Muscle of arm (tissue), 14 donors: ENCODE data around the gene CAPZA1. TPM values are rescaled to one million over a fixed set of nuclear protein-coding genes. Genes with fewer than 3 reads are reported as not detected.

ENCODE experiments used
- DNase-seq: peaks from one replicate; pipeline ENCODE4 v3.0.0-alpha.2; 2013
- long read RNA-seq, 11 donors: transcript quantifications; one replicate each; lab custom pipeline, GENCODE V29; 2026
- polyA plus RNA-seq, 12 donors: library from polyadenylated mRNA; unstranded; fragments of 120-200 nt; gene quantifications; one replicate each; pipeline ENCODE4 v1.2.1, GENCODE V29; 2013; ENCODE audit not compliant: insufficient read length in 12 of 12

The CAPZA1 gene
- 100 to 1,000 TPM in 5 of 12 donors, 10 to 100 TPM in 7; 61.4 to 947 (median 94.0) TPM for polyA plus RNA-seq
- long read RNA-seq, donor 1, transcript CAPZA1-201 (10 exons, 3,020 nt) = major isoform, 36 of 52 reads
- long read RNA-seq, donor 1, partial matches to known transcripts = 12 of 52 reads
- long read RNA-seq, donor 1, other reads (novel, unspliced or antisense) = 0 of 52 reads
- long read RNA-seq, donor 2, transcript CAPZA1-201 (10 exons, 3,020 nt) = major isoform, 36 of 96 reads
- long read RNA-seq, donor 2, partial matches to known transcripts = 59 of 96 reads
- long read RNA-seq, donor 2, other reads (novel, unspliced or antisense) = 0 of 96 reads
- long read RNA-seq, donor 3, transcript CAPZA1-201 (10 exons, 3,020 nt) = major isoform, 10 of 15 reads
- long read RNA-seq, donor 3, partial matches to known transcripts = 5 of 15 reads
- long read RNA-seq, donor 3, other reads (novel, unspliced or antisense) = 0 of 15 reads
- long read RNA-seq, donor 4, transcript CAPZA1-201 (10 exons, 3,020 nt) = major isoform, 11 of 40 reads
- long read RNA-seq, donor 4, partial matches to known transcripts = 29 of 40 reads
- long read RNA-seq, donor 4, other reads (novel, unspliced or antisense) = 0 of 40 reads
- long read RNA-seq, donor 5, transcript CAPZA1-201 (10 exons, 3,020 nt) = major isoform, 32 of 35 reads
- long read RNA-seq, donor 5, partial matches to known transcripts = 0 of 35 reads
- long read RNA-seq, donor 5, other reads (novel, unspliced or antisense) = 0 of 35 reads
- long read RNA-seq, donor 6, transcript CAPZA1-201 (10 exons, 3,020 nt) = major isoform, 23 of 27 reads
- long read RNA-seq, donor 6, partial matches to known transcripts = 0 of 27 reads
- long read RNA-seq, donor 6, other reads (novel, unspliced or antisense) = 0 of 27 reads
- long read RNA-seq, donor 7, transcript CAPZA1-201 (10 exons, 3,020 nt) = major isoform, 14 of 16 reads
- long read RNA-seq, donor 7, partial matches to known transcripts = 0 of 16 reads
- long read RNA-seq, donor 7, other reads (novel, unspliced or antisense) = 0 of 16 reads
- long read RNA-seq, donor 8, transcript CAPZA1-201 (10 exons, 3,020 nt) = major isoform, 41 of 193 reads
- long read RNA-seq, donor 8, partial matches to known transcripts = 148 of 193 reads
- long read RNA-seq, donor 8, other reads (novel, unspliced or antisense) = 0 of 193 reads
- long read RNA-seq, donor 9, transcript CAPZA1-201 (10 exons, 3,020 nt) = major isoform, 13 of 33 reads
- long read RNA-seq, donor 9, partial matches to known transcripts = 20 of 33 reads
- long read RNA-seq, donor 9, other reads (novel, unspliced or antisense) = 0 of 33 reads
- long read RNA-seq, donor 10, transcript CAPZA1-201 (10 exons, 3,020 nt) = major isoform, 17 of 19 reads
- long read RNA-seq, donor 10, partial matches to known transcripts = 0 of 19 reads
- long read RNA-seq, donor 10, other reads (novel, unspliced or antisense) = 0 of 19 reads
- long read RNA-seq, donor 11, transcript CAPZA1-201 (10 exons, 3,020 nt) = major isoform, 38 of 144 reads
- long read RNA-seq, donor 11, partial matches to known transcripts = 105 of 144 reads
- long read RNA-seq, donor 11, other reads (novel, unspliced or antisense) = 0 of 144 reads

- DNase-seq = peak; percentile 96
Observed at GRCh38 chr1:112619518-112620376, at the start of gene CAPZA1. Gene CAPZA1, plus strand, starts transcription at chr1:112619832. Its CDS starts 13 bp downstream, at chr1:112619845.

- DNase-seq = no peak
Observed at GRCh38 chr1:112575154-112575804, 44.4 kb upstream of the CAPZA1 start.

GRCh38 chr1:112576240-112576639, 43.4 kb upstream of the CAPZA1 start:
- DNase-seq = no peak

GRCh38 chr1:112579801-112580510, 39.7 kb upstream of the CAPZA1 start:
- DNase-seq = peak; percentile 1

GRCh38 chr1:112581586-112582192, 37.9 kb upstream of the CAPZA1 start:
- DNase-seq = no peak

- peak; percentile 1 for DNase-seq
Observed at GRCh38 chr1:112583366-112583765, 36.3 kb upstream of the CAPZA1 start.

- no peak for DNase-seq
Observed at GRCh38 chr1:112589766-112590165, 29.9 kb upstream of the CAPZA1 start.

- no peak for DNase-seq
Observed at GRCh38 chr1:112594208-112594876, 25.3 kb upstream of the CAPZA1 start.

GRCh38 chr1:112599477-112599876, 20.2 kb upstream of the CAPZA1 start:
- DNase-seq = no peak

- DNase-seq = no peak
Observed at GRCh38 chr1:112603012-112603411, 16.6 kb upstream of the CAPZA1 start.

GRCh38 chr1:112603541-112603940, 16.1 kb upstream of the CAPZA1 start:
- no peak for DNase-seq

- DNase-seq = no peak
Observed at GRCh38 chr1:112605633-112606327, 13.9 kb upstream of the CAPZA1 start.

GRCh38 chr1:112614460-112615065, 5.1 kb upstream of the CAPZA1 start:
- no peak for DNase-seq

GRCh38 chr1:112618114-112618720, 1.4 kb upstream of the CAPZA1 start:
- peak; percentile 13 for DNase-seq

GRCh38 chr1:112618721-112619517, 713 bp upstream of the CAPZA1 start, which contains the start of gene ST7L:
Gene ST7L, minus strand, starts transcription at chr1:112619141. Its CDS starts 28 bp downstream, at chr1:112619113.
- peak; percentile 87 for DNase-seq
